ENCODE data around the gene CCT5.
A peak's percentile ranks its signal among the peaks of the same experiment; 100 is the strongest.

The CCT5 gene

GRCh38 chr5:10249948-10250805 is at the start of gene CCT5:
CCT5 (plus strand) TSS chr5:10250280; CDS start chr5:10250341, 61 bp downstream.
- H3K4me3 ChIP-seq (ENCODE audit: low read depth, low read length) = peak within 1 kb of the TSS; percentile 99
- TF ChIP-seq CTCF (IDR thresholded peaks at IDR 0.05; ENCODE audit: borderline replicate concordance, insufficient read depth, low read depth, low read length) = no peak

DNA sequence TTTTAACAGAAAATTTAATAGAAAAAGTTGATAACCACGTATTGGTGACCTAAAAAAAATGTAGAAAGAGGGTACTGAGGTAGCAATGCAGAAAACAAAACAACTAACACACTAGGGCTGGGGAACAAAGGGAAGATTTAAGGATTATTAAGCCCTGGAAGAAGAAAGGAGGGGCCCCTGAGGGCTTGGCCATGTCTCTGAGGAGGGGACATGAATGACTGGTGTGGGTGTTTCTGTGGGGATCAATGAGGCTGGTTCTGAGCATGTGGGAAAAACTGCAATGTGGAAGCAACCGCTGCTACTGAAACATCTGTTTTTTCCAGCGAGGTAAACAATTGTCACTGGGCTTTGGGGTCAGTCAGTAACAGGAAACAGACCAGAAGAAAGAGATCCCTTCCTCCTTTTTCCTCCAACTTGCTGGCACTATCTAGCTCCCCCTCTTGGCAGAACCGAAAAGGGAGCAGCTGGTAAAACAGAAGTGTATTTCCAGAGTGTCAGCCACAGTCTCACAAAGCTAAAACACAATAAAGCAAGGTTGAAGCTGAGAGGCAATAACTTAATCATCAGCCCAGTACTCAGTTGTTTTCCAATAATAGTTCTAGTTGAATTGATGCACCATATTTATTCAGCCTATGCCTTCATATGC is 48.7 kb upstream of the CCT5 start:
- peak; percentile 12; the same call in 1 of the 2 replicates for TF ChIP-seq CTCF (IDR thresholded peaks at IDR 0.05; ENCODE audit: borderline replicate concordance, insufficient read depth, low read depth, low read length)
- no peak overlapping the region for H3K4me3 ChIP-seq (ENCODE audit: low read depth, low read length)

DNA sequence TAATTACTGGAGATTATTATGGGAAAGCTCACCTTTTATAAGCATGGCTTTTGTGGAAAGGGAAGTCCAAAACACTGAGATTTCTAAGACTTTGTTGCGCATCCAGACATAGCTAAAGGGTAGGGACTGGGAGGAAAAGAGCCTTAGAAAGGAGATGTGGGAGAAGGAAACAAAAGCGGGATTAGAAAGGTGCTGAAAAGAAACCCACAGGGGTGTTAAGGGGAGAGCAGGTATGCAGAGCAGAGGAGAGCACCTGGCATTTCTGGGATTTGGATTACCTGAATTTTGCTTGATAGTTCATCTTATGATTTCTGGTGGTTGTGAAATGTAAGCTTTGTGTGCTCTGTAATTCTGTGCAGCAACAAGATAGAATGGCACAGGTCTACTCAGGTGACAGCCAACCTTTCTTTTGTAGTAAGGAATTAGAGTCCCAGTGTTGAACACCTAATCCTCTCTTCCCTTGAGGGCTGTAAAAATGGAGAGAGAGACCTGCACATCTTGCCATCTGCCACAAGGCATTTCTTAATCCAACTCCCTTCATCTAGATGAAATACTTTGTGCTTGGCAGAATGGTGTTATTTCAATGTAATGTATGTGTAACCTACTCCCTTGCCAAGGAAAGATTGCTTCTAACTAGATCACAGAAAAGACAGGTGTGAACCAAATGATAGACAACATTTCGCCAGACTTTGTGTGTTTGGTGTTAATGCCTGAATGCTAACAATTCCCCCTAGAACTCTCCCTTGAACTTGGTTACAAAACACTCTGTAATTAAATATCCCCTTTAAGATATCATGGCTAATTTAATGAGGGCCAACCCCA is 47.8 kb upstream of the CCT5 start:
- TF ChIP-seq CTCF (IDR thresholded peaks at IDR 0.05; ENCODE audit: borderline replicate concordance, insufficient read depth, low read depth, low read length) = no peak
- H3K4me3 ChIP-seq (ENCODE audit: low read depth, low read length) = no peak overlapping the region

GRCh38 chr5:10209004-10209403 is 41.1 kb upstream of the CCT5 start:
- H3K4me3 ChIP-seq (ENCODE audit: low read depth, low read length) = no peak overlapping the region
- no peak for TF ChIP-seq CTCF (IDR thresholded peaks at IDR 0.05; ENCODE audit: borderline replicate concordance, insufficient read depth, low read depth, low read length)

GRCh38 chr5:10213316-10213715 is 36.8 kb upstream of the CCT5 start:
- TF ChIP-seq CTCF (IDR thresholded peaks at IDR 0.05; ENCODE audit: borderline replicate concordance, insufficient read depth, low read depth, low read length) = no peak
- no peak overlapping the region for H3K4me3 ChIP-seq (ENCODE audit: low read depth, low read length)

GRCh38 chr5:10214041-10214440 is 36.0 kb upstream of the CCT5 start:
- no peak for TF ChIP-seq CTCF (IDR thresholded peaks at IDR 0.05; ENCODE audit: borderline replicate concordance, insufficient read depth, low read depth, low read length)

More at GRCh38 chr5:10214041-10214440, 36.0 kb upstream of the CCT5 start:
- H3K4me3 ChIP-seq (ENCODE audit: low read depth, low read length) = no peak overlapping the region

Data from GM12875 (cell line).